GM18519 (cell line): ENCODE results near the gene EMX1.

Experiments
- ATAC-seq: cut with Tn5 transposase; IDR thresholded peaks from one replicate; pipeline ENCODE4 v1.9.1; 2021; ENCODE audit warnings: mild to moderate bottlenecking, moderate library complexity; ENCODE audit not compliant: unreplicated experiment, low FRiP score

Gene EMX1

DNA sequence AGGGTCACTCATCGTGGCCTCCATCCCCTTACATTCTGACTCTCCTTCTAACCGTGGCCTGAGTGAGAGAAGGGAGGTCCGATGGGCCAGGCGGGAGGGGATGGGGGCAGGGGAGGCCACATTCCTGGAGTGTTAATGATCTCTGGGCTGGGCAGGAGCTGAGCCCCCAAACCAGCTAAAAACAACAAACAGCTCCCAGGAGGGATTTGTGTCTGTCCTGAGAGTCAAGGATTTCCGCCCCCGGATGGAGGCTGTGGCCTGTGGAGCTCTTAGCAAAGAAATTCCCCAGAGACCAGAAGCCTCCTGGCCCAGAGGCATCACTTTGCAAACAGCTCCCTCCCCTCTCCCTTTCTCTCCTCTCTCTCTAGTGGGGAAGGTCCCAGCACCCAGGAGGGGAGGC is 23.5 kb downstream of the EMX1 start:
- ATAC-seq: no peak

- ATAC-seq: no peak
Measured at GRCh38 chr2:72942293-72942692, 25.0 kb downstream of the EMX1 start.

DNA sequence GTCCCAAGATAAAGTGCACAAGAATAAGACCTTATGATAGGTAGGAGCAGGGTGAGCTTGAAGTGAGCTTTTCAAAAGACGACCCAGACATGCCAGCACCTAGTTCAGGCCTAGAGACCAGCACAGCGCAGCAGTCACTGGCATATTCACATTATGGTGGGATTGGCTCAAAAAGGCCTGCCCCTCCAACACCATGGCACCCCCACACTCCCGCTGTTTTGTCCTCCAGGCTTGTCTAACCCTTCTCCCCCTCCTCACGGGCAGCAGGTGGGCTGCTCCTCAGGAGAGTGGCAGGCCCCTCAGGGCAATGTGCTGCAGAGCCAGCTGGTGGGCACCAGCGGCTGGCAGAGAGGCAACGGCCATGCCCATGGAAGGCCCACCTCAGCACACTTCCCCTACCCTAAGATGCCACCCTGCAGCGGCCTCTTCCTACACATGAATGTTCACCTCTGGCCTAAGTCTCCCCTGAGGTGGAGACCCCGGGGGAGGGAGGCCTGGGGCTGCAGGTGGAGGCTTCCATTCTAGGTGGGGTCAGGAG is 25.6 kb downstream of the EMX1 start:
- no peak for ATAC-seq

- ATAC-seq: no peak
Measured at GRCh38 chr2:72943540-72944395, 26.4 kb downstream of the EMX1 start.

DNA sequence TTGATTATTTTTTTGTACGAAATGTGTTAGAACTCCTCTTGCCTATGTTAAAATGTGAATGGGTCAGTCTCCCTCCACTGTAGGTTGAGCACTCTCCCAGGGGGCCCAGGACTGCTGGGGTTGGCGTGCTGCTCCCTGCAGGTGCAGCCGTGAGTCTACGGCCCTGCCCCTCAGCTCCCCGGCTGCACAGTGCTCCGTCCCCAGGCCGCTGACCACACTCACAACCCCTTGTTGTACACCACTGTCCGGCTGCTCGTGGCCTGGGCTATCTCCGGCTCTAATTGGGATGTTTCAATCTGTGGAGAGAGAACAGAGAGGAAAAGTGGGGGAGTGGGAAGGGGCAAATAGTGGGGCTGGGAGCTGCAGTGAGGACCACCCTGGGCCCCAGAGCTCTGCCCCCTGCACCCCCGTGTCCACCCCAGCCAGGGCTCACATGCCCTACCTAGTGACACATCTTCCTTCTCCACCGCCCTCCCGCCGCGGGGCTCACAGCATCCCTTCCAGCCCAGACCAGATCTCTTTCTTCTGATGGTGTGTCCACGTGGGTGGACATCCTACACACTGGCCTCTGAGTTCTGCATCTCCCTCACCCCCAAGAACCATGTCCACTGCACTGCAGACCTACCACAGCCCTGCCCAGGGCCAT is 27.6 kb downstream of the EMX1 start:
- no peak for ATAC-seq

- no peak for ATAC-seq
Measured at GRCh38 chr2:72945450-72946019, 28.2 kb downstream of the EMX1 start.

- ATAC-seq: no peak
Measured at GRCh38 chr2:72946466-72946865, 29.1 kb downstream of the EMX1 start.

DNA sequence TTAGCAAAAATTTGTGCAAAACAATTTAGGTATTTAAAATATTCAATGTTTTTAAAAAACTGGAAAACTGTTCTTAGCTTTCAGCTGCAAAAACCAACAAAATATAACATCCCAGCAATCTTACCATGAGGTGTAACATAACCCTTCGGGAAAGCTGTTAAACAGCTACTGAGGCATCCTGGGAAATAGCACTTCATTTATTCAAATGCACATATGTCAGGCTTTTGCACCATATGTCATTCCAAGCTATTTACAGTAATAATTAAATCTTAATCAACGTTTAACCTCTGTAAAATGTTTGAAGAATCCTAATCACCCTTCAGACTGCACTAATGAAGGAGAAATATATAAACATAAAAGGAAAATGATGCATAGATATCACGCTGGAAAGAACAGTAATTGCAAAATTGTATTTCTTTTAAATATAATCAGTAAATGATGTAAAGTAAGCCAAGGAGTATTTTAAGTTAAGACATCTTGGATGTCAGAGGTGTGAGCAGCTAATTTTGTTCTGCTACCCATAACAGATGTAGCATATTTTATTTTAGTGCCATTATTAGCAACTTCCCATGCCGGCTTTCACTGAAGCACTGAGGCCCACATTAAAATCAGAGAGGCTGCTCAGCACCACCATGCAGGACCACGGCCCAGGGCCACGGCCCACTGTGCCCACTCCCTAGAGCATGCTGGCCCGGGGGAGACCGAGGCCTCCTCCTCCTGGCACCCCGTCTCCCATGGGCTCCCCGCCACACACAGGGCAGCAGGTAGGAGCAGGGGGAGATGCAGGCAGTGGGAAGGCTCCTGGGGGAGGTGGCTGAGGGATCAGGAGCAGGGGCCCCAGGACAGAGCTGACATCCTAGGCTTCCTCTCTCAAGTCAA is 30.9 kb downstream of the EMX1 start:
- no peak for ATAC-seq

DNA sequence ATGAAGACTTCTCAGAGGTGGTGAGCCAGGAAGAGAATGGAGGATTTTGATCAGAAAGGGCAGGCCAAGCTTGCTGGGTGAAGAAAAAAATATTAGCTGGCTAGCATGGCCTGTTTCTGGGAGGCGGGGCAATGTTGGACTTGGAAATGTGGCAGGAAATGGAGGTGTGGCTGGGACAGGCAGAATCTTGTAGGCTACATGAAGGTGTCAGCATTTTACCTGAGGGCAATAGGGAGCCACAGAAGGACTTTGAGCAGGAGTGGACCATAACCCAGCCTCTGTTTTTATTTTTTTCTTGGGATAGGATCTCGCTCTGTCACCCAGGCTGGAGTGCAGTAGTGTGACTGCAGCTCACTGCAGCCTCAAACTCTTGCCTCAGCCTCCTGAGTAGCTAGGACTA is 31.7 kb downstream of the EMX1 start:
- ATAC-seq: no peak

GRCh38 chr2:72949642-72950041 is 32.3 kb downstream of the EMX1 start:
- no peak for ATAC-seq

GRCh38 chr2:72950558-72951255 is 33.4 kb downstream of the EMX1 start:
- no peak for ATAC-seq

DNA sequence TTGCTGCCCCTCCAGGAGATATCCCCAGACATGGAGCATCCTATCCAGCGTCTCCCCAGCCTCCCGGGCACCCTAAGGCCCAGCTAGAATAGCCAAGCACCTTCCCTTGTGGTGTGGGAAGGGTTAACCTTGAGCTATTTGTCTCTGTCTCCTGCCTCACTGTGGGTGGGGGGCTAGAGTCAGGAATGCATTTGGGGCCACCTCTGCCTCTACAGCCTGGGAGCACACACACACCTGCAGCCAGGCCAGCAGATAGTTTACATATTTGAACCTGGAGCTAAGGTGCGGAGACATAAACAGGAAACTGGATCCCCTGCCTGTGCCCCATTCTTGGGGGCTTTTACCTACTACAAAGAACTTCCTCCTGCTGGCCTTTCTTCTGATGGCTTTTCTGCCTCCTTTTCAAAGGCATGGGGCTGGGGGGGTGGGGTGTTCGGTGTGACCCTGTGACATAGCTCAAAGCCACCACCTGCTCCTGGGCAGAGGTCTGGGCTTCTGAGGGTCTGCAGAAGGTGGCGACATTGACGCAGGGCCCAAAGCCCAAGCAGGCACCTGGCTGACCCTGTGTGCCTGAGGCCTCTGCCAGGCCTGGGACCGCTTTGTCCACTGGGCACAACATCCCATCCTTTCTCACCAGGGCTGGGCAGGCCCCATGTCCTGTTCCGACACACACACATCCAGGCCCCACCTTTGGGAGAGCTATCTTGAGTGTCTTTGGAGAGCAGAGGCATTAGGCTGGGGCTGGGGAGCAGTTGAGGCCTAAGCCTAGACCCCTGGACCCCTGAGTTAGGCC is 34.2 kb downstream of the EMX1 start:
- ATAC-seq: no peak

DNA sequence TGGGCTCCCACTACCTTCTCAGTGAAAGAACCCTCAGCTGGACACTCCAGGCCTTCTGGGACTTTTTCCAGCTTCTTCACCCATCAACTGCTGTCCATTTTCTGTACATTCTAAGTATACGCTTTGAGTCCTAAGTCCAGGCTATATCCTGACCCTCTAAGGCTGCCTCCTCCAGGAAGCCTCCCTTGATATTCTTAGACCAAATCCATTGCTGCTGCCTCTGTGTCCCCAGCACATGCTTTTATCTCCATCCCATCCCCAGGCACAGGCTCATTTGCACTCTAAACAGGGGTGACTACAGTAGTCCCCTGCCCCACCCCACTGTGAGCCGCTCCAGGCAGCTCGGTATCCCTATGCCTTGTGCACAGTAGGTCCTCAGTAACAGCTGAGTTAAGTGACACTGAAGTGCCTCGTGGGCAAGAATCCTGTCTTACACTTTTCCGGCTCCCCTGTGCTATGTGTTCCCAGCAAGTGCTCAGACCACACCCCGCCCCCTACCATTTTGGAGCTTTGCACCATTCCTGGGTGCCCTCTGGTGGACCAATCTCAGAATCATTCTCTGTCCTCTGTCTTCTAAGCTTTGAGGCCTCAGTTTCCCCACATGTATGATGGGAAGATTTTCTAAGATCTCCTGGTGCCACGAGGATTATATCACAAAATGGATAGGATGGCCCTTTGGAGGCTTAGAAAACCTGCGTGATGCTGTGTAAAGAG is 34.9 kb downstream of the EMX1 start:
- ATAC-seq: no peak

GRCh38 chr2:72952961-72953360 is 35.6 kb downstream of the EMX1 start:
- ATAC-seq: no peak

- ATAC-seq: no peak
Measured at GRCh38 chr2:72953528-72953927, 36.2 kb downstream of the EMX1 start.

- ATAC-seq: no peak
Measured at GRCh38 chr2:72953976-72954375, 36.7 kb downstream of the EMX1 start.

DNA sequence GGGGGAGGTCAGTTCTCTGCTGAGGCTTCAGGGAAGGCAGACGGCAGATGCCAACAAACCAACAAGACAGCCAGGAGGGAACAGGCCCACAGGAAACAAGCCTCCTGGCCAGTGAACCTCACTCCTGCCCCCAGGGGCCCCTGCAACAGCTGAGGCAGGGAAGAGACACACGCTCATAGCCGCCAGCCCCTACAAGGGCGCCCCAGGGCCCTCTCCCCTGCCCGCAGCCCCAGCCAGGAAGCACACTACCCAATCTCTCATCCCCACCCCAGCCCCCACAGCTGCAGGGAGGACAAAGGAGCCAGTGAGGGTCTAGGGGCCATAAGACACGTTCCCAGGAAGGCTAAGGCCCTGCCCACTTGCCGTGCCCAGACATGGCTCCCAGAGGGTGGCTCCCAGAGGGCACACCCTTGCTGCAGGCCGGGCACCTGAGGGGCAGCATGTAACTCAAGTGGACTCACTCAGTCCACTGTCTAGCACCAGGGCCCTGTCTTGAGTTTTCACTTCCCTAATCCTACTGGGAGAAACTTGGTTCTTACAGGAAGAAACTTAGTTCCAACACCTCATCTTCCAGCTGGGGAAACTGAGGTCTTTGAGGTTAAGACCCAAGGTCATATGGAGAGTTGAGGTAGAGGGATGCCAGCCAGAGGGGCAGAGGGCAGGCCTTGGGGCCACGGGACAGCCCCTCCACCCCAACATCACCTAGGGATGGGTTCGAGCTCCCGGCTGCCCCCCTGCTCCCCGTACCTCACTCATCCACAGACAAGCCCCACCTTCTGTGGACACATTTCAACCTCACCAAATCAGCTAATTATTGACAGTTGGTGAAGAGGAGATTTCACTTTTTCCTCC is 37.3 kb downstream of the EMX1 start:
- no peak for ATAC-seq
